GM19438 (cell line): ENCODE data around the gene TBR1.

ENCODE experiments used
- ATAC-seq: cut with Tn5 transposase; IDR thresholded peaks from one replicate; pipeline ENCODE4 v1.9.1; 2021; ENCODE audit warnings: low read depth; ENCODE audit not compliant: unreplicated experiment

The TBR1 gene

DNA sequence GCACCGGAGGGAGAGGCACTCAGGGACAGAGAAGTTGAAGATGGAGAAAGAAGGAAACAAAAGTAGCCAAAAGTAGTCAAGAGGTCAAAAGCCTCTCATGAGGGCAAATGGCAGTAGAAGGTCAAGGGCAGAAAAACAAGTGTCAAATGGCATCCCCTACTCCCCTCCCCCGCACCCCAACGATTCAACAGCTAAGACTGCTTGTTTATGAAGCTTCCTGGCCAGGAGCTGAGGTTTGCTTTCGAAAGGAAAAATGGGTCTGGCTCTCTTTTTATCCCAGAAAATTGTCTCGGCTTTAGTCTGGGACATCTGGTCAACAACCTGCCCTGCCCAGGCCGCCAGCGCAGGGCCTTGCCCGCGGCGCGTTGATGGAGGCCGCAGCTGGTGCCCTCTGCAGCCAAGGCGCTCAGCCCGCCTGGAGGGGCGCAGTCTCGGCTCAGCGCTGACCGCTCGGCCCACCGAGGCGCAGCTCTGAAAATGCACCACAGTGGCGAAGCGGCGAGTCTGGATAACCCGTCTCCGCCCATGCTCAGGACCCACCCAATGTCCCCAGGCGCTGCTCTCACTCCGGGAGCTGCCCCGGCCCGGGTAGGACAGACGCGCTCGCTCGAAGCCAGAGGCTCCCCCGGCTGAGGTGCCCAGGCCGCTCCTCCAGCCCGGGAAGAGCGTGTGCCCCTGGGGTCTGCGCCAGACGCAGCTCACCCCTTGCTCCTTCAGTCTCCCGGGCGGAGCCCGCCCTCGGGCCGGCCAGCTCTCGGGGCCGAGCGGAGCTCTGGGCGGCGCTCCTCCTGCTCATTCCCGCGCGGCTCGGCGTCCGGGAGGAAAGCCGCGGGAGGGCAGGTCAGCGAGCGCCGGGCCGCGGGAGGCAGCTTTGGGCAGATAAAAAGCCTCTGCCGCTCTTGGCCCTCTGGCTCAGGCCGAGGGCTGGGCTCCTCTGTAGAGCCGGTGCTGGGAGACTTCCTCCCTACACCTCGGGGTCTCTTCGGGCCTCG is 1.8 kb upstream of the TBR1 start:
- ATAC-seq: peak; percentile 46

GRCh38 chr2:161415034-161415986 is 787 bp upstream of the TBR1 start:
- ATAC-seq: peak; percentile 38

GRCh38 chr2:161416708-161417437 is 776 bp downstream of the TBR1 start:
- ATAC-seq: no peak

DNA sequence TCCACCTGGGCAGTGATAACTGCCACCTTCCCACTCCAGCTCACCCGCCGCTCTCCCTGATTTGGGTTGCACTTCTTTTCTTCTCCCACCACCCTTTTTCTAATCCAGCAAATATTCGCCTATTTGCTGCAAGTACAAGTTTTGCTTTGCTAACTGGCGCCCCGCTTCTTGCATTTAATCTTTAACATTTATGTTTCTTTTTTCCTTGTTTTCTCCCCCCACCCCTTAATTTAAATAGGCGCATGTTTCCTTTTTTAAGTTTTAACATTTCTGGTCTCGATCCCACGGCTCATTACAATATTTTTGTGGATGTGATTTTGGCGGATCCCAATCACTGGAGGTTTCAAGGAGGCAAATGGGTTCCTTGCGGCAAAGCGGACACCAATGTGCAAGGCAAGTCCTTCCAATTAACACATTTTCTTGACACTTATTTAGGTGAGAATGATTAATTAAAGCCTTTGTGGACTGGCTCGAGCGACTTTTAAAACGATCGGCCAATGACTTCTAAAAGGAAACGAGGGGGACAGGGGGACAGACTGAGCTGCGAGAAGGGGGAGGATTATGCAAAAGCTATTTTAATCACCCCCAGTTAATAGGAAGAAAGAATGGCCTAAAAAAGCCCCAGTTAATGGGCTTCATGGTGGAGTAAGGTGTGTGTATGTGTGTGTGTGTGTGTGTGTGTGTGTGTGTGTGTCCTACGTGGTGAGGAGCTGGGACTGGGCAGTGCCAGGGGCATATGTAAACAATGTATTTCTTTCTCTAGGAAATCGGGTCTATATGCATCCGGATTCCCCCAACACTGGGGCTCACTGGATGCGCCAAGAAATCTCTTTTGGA is 1.6 kb downstream of the TBR1 start:
- ATAC-seq: no peak

DNA sequence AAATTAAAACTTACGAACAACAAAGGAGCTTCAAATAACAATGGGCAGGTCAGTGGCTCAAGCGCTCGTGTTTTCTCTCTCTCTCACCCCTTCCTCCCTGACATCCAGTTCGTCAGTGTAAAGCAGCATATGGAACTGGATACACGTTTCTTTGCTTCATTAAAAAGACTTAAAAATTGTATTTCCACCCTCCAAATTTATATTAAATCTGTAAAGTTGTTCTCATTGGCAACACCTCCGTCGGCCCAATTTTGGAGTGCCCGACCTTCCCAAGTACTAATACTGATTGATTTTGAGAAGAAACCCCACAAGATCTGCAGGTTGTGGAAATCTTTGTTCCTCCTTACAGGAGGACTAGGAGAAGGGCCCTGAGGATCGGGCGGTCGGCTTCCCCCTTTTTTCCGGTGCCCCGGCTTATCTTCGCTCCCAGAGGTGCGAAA is 2.2 kb downstream of the TBR1 start:
- ATAC-seq: no peak

DNA sequence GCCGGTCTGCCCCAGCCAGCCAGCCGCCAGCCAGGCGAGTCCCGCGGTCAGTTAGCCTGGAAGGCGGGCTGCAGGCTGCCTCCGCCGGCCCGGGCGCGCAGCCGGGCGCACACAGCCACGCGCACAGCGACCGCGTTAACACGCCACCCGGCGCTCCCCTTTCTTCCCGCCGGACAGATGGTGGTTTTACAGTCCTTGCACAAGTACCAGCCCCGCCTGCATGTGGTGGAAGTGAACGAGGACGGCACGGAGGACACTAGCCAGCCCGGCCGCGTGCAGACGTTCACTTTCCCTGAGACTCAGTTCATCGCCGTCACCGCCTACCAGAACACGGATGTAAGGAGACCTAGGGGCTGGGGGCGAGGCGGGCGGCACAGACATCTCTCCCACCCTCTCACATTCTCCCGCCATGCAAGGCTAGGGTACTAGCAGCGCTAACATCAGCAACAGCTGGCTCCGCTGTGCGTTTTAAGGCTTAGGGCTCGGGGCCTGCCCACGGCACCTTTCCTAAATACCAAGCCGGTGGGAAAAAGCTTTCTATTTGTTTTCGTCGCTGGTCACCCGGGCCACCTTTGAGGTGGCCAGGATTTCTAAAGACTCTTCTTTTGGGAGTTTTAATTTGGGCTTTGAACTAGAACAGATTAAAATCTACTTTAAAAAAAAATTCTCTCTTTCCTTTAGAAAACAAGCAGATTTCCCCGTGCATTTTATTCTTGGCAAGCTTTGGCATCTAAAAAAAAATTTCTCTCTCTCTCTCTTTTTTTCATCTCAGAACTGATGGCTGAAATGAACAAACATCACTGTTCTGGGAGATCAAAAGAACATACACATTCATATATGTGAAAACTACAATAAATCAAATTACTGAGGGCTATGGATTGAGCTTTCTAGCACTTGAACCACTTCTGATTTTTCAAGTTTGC is 2.9 kb downstream of the TBR1 start:
- no peak for ATAC-seq

GRCh38 chr2:161419638-161420190 is 3.6 kb downstream of the TBR1 start:
- ATAC-seq: no peak

- no peak for ATAC-seq
Observed at GRCh38 chr2:161420406-161421074, 4.4 kb downstream of the TBR1 start.

DNA sequence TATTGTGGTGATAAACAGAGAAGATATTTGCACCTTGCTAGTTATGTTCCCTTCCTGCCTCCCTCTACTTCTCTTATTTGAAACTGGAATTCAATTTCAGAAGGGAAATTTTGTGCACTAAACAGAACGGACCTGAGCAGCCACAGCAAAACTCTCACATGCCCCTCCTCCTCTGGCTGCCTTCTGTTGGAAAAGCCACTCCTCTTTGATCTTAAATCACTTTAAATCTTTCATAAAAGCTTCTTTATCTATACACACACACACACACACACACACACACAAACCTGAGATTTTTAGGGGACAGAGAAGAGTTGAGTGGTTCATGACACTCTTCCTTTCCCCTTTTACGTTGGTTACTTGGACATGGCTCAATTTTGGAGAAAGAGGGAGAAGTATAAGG is 5.6 kb downstream of the TBR1 start:
- no peak for ATAC-seq

- no peak for ATAC-seq
Observed at GRCh38 chr2:161422816-161423403, 6.8 kb downstream of the TBR1 start.

DNA sequence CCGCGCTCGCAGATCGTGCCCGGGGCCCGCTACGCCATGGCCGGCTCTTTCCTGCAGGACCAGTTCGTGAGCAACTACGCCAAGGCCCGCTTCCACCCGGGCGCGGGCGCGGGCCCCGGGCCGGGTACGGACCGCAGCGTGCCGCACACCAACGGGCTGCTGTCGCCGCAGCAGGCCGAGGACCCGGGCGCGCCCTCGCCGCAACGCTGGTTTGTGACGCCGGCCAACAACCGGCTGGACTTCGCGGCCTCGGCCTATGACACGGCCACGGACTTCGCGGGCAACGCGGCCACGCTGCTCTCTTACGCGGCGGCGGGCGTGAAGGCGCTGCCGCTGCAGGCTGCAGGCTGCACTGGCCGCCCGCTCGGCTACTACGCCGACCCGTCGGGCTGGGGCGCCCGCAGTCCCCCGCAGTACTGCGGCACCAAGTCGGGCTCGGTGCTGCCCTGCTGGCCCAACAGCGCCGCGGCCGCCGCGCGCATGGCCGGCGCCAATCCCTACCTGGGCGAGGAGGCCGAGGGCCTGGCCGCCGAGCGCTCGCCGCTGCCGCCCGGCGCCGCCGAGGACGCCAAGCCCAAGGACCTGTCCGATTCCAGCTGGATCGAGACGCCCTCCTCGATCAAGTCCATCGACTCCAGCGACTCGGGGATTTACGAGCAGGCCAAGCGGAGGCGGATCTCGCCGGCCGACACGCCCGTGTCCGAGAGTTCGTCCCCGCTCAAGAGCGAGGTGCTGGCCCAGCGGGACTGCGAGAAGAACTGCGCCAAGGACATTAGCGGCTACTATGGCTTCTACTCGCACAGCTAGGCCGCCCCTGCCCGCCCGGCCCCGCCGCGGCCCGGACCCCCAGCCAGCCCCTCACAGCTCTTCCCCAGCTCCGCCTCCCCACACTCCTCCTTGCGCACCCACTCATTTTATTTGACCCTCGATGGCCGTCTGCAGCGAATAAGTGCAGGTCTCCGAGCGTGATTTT is 7.6 kb downstream of the TBR1 start:
- no peak for ATAC-seq

DNA sequence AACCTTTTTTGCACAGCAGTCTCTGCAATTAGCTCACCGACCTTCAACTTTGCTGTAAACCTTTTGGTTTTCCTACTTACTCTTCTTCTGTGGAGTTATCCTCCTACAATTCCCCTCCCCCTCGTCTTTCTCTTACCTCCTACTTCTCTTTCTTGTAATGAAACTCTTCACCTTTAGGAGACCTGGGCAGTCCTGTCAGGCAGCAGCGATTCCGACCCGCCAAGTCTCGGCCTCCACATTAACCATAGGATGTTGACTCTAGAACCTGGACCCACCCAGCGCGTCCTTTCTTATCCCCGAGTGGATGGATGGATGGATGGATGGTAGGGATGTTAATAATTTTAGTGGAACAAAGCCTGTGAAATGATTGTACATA is 8.3 kb downstream of the TBR1 start:
- ATAC-seq: no peak

DNA sequence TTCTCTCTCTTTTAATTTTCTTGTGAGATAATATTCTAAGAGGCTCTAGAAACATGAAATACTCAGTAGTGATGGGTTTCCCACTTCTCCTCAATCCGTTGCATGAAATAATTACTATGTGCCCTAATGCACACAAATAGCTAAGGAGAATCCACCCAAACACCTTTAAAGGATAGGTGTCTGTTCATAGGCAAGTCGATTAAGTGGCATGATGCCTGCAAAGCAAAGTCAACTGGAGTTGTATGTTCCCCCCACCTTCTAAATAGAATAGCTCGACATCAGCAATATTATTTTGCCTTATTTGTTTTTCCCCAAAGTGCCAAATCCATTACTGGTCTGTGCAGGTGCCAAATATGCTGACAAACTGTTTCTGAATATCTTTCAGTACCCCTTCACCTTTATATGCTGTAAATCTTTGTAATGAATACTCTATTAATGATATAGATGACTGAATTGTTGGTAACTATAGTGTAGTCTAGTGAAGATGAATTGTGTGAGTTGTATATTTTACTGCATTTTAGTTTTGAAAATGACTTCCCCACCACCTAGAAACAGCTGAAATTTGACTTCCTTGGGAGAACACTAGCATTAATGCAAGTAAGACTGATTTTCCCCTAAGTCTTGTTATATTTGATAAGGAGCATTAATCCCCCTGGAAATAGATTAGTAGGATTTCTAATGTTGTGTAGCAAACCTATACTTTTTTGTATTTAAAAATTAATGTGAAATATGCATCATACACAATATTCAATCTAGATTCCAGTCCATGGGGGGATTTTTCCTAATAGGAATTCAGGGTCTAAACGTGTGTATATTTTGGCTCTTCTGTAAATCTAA is 9.0 kb downstream of the TBR1 start:
- no peak for ATAC-seq

DNA sequence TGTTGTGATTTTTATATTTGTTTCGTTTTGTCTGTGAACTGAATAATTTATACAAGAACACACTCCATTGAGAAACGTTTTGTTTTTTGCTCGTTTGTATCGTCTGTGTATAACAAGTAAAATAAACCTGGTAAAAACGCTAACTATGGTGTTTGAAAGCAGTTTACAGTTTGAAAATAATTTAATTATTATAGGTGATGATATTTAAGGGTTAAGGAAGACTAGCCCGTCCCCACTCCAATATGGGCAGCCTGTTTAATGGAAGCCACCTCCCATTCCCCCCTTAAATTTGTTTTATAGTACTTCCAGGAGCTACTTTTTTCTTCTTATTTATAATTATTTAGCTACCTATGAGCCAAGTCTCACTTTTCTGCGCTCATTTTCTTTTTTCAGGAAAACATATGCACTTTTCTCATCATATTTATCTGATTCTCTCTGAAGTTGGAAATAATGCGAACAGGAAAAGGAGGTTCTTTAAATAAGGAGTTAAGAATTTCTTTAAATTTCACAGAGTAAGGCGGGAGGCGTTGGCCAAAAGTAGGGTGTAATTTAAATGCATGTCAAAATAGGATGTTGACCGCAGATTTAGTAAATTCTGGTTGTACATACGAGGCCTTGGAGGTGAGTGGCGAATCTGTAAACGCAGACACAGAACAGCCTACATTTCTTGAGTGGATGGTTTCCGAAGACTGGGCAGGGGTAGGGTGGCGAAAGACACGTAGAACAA is 9.8 kb downstream of the TBR1 start:
- no peak for ATAC-seq

GRCh38 chr2:161426455-161426921 is 10.4 kb downstream of the TBR1 start:
- ATAC-seq: no peak
